ENCODE data around the gene GARIN5B.
"Not testable (repeated sequence)": the region's sequence is repeated elsewhere in the genome, so short reads cannot be mapped to it uniquely, and the experiment has no call there.

Gene GARIN5B

DNA sequence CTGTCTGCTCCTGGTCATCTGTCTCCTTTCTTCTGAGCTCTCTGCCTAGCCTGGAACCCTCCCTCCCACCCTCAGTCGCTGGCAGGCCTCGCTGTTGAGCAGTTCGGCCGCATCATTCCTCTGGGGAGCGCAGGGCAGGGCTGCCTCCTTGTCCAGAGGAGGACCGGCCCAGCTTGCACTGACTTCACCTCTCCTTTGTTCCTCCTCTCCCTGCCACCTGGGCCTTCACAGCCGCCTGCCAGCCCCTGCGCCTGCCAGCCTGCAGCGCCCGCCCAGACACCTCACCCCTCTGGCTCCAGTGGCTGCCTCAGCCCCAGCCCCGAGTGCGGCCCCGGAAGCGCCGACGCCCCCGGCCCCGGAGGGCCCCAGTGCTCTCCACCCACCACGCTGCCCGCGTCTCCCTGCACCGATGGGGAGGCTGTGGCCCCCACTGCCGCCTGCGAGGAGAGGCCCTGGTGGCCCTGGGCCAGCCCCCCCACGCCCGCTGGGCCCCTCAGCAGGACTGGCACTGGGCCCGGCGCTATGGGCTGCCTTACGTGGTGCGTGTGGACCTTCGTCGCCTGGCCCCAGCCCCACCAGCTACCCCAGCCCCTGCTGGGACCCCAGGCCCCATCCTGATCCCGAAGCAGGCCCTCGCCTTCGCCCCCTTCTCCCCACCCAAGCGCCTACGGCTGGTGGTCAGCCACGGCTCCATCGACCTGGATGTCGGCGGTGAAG is 16.2 kb downstream of the GARIN5B start:
- no peak for DNase-seq

DNA sequence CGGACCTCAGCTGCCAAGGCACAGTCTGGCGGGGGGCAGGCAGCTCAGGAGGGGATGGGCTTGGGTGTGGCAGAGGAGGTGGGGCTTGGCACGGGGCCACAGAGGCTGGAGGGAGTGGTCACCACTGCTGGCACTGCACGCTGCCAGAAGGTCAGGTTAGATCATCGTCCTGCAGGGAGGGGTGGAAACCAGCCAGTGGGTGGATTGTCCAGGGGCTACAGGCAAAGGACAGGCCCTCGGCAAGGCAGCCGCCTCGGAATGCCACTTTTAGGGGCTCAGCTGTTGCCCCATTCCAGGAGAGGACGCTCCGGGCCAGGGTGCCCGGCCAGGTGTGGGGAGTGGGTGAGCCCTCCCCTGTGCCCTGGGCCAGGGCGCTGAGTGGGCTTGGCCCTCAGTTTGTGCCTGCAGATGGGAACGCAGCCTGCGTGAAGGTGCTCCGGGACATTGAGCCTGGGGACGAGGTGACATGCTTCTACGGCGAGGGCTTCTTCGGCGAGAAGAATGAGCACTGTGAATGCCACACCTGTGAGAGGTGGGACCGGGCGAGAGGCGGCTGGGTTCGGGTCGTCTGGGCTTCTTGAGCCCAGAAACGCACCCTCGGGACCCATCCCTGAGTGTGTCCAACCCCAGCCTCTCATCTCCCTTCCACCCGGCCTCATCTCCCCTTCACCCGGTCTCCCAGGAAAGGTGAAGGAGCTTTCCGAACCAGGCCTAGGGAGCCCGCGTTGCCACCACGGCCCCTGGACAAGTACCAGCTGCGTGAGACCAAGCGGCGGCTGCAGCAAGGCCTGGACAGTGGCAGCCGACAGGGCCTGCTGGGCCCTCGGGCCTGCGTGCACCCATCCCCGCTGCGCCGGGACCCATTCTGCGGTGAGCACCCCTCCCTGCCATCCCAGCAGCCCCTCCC is 17.0 kb downstream of the GARIN5B start:
- no peak for DNase-seq

DNA sequence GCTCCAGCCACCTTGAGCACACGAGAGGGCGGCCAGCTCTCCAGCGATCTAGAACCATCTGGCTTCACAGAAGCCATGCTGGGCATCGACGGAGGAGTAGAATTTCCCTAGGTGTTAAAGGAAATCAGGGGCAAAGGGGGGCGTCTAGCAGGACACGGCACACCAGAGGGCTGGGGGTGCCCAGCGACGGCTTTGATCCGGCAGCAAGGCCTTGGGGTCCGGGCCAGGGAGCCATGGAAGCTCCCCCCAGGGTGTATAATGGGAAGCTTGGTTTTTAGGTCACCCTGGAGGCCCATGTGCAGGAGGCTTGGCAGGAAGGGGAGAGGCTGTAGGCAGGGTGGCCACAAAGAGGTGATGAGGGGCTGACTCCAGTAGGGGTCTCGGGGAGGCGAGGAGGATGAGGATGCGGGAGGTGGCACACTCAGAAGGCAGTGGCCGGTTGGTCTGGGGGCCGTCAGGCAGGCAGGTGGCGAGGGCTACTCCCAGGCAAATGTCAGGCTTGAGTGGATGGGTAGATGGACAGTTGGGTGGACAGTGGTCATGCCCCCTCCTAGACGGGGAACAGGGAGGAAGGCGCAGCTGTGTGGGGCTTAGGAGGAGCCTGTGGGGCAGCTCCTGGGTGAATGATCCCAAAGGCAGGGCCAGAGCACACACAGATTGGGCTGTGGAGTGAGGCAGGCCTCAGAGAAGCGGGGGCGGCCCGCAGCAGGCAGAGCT is 17.8 kb downstream of the GARIN5B start:
- no peak for DNase-seq

DNA sequence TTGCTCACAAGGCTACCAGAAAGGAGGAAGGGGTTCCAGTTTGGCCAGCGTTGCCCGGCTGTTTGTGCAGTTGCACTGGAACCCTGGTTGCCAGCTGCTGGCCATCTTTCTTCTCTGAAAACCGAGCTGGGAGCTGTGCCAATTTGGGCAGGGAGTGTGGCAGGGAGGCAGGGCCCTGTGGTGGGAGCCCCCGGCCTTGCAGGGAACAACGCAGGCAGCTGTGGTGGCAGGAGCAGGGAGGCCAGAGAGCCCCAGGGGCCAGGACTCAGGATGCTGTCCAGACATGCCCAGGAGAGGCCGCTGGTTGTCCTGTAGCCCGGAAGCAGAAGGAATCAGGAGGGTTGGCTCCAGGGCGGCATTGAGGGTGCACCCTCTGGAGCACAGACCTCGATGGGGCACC is 18.6 kb downstream of the GARIN5B start:
- no peak for DNase-seq

DNA sequence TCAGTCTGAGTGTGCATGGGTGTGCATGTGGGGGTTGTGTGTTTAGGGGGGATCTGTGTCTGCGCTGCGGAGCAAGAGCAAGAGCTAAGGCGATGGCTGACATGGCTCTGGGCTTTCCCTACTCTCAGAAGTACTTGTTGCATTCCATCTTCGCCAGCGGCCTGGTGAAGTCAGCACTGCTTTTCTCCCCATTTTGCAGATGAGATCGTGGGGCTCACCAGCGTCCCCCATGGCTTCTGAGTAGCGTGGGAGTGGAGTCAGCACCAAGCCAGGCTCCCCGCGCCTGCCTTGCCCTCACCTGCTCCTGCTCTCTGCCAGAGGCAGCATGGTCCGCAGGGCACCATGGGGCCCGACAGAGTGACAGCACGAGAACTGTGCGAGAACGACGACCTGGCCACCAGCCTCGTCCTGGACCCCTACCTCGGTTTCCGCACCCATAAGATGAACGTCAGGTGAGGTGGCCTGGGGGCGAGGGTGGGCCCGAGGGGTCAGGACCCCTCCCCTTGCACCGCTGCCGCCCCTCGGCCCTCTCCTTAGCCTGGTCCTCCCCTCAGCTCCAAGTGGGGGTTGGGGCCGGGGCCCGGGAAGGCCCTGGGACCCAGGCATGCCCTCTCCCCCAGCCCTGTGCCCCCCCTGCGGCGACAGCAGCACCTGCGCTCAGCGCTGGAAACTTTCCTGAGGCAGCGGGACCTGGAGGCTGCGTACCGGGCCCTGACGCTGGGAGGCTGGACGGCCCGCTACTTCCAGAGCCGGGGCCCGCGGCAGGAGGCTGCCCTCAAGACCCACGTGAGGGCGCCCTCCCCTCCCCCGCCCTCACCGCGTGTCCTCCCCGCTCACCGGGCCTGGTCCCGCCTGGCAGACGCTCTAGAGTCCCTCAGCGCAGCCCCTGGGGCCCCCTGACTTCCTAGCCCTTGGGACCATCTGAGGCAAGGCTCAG is 21.2 kb downstream of the GARIN5B start:
- no peak for DNase-seq

DNA sequence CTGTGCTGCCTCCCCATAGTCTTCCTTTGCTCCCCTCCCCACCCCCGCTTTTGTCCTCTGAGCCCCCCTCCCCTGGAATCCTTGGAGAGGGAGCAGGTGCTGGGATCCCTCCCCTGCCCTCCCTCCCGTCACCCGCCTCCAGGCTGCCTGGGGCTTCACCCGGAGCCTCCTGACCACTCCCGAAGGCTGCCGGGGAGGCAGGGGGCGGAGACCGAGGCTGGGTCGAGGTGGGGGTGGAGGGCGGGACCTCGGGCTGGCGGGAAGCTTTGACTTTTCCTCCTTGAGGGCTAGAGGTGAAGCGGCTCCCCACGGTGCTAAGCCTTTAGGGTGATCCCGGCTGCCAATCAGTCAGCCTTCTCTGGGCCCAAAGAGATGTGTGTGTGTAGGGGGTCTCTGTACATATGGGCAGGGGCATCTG is 21.9 kb downstream of the GARIN5B start:
- DNase-seq, result no peak

DNA sequence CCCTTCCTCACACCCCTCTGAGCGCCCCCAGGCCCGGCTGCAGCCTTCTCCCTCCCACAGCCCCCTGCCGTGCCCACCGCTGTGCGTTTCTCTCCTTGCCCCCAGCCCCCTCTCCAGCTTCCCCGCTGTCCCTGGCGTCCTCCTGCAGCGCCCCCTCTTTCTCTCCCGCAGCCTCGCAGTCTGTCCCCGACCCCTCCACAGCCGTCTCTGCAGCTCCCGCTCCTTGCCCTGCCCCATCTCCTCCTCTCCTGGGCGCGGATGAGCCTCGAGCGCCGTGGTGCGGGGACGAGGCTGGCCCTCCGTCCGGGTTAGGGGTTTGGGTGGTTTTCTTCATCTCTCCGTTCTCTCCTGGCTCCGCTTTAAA is 22.3 kb downstream of the GARIN5B start:
- no peak for DNase-seq

DNA sequence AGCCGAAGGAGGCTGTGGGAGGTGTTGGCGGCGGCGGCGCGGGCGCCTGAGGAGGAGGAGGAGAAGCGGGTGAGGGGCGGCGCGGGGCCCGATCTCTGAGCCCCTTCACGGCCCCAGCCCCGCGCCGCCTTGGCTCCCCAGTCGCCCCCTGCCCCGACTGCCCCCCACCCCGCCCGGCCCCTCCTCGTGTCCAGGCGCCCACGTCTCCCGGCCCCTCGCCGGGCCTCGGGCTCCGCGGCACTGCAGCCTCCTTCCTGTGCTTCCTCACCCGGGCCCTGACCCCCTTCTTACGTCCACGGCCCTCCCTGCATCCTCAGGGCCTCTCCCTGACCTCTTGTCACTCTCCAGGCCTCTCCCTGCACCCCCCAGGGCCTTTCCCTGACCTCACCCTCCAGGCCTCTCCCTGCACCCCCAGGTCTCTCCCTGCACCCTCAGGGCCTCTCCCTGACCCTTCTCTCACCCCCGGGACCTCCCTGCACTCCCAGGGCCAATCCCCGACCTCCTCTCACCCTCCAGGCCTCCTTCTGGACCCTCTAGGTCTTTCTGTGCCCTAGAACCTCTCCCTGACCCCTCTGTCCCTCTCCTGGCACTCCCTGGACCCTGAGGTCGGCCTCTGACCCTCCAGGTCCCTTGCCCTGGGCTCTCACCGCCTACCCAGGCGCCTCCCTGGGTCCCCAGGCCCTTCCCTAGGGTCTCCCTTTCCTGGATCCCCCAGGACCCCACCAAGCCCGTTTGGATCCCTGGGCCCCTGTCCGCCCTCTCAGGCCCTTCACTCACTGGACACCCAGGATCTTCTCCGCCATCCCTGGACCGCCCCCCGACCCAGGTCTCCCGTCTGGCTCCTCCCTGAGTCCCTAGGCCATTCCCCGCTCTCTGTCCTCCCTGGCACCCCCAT is 22.9 kb downstream of the GARIN5B start:
- no peak for DNase-seq

DNA sequence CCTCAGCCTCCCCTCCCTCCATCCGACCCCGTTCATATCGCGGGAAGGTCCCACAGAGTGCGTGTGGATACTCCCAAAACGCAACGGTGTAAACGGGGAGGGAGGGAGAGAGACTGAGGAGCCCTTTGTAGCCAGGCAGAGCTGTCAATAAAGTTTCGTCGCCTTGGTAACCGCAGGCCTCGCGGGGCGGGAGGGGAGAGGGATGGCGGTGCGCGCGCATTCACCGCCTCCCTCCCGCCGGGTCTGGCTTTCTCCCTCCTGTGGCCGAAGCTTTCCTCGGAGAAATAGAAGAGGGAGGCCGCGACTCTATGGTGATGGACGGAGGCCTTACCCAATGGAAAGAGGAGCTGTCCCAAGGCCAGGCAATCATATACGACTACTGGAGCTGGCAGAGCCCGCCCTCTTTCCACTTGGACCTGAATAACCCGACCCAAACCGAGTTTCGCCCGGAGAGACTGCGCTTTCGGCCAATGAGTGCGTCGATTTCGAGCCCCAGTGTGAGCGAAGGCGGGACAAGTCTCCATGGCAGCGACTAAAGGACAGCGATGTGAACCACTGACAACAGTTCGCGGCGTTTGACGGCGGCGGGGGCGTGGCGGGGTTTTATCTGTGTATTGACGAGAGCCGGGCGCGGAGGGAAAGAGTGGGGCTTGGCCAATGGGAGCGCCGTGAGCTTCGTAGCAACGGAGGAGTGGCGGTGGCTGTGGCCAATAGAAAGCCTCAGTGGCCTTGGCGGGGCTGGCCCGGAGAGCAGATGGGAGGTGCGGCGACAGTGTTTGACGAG is 23.8 kb downstream of the GARIN5B start, which contains the start of gene KMT5C:
KMT5C (plus strand) TSS at position 772 of the 784 bp plus-strand sequence. CDS start 2,061 bp downstream, outside the sequence.
- DNase-seq, result peak; percentile 100

DNA sequence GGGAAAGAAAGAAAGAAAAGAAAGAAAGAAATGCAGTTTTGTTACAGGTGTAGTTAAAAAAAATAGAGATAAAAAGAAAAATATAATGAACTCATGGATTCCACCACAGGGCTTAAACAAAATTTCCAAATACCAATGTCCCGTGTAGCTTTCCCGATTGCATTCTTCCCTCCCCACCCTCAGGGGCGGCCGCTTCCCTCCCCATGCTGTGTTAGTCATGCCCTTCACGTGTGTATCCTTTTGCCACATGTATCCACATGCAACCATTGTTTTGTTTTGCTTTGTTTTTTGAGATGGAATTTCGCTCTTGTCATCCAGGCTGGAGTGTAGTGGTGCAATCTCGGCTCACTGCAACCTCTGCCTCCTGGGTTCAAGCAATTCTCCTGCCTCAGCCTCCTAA is 27.0 kb downstream of the GARIN5B start:
- no peak for DNase-seq

DNA sequence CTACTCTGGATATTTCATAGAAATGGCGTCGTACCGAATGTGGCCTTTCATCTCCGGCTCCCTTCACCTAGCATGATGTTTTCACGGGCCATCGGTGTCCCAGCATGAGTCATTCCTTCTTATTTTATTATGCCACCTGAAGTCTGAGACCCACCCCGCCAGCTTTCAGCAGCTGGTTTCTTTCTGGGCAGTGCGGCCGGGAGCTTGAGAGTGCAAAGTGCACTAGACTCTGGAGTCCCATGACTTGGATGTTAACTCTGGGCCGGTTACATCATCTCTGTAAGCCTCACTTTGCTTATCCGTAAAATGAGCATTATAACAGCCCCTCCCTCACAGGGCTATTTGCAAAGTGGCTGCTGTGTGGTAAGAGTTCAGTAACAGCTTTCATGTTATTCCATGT is 29.2 kb downstream of the GARIN5B start:
- no peak for DNase-seq

DNA sequence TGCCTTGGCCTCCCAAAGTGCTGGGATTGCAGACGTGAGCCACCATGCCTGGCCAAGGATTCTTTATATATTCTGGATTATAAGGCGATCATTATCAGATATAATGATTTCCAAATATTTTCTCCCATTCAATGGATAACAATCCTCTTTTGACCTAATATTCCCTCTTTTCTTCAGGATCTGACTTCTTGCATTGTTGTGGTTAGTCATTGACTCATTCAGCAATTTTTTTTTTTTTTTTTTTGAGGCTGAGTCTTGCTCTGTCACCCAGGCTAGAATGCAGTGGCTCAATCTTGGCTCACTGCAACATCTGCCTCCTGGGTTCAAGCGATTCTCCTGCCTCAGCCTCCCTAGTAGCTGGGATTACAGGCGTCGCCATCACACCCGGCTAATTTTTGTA is 33.3 kb downstream of the GARIN5B start:
- DNase-seq, result not testable (repeated sequence)

DNA sequence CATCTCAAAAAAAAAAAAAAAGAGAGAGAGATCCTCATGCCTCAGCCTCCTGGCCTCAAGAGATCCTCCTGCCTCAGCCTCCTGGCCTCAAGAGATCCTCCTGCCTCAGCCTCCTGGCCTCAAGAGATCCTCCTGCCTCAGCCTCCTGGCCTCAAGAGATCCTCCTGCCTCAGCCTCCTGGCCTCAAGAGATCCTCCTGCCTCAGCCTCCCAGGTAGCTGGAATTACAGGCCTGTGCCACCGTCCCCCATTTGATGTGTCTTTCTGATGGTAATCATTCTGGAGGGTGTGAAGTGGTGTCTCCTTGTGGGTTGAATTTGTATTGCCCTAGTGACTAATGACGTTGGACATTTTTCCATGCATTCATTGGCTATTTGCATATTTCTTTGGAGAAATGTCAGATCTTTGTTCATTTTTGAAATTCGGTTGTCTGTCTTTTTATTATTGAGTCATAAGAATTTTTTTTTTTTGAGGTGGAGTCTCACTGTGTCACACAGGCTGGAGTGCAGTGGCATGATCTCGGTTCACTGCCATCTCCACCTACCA is 34.2 kb downstream of the GARIN5B start:
- DNase-seq, result not testable (repeated sequence)

DNA sequence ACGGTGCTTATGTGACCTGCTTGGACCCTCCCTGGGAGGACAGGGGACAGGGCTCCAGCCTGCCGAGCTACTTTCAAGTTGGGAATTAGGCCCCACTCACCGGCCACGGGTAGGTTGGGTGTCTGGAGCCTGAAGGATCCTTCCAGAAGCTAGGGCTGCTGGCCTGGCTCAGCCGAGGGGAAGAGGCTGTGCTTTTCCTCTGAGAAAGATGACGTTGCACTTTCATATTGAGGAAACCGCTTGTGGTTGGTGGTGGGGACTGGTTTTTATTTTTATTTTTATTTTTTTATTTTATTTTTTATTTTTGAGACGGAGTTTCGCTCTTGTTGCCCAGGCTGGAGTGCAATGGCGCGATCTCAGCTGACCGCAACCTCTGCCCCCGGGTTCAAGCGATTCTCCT is 37.9 kb downstream of the GARIN5B start, which contains the start of gene TMEM150B:
TMEM150B (minus strand) TSS at position 170 of the 400 bp plus-strand sequence. CDS start 4,305 bp downstream, outside the sequence.
- DNase-seq, result no peak

DNA sequence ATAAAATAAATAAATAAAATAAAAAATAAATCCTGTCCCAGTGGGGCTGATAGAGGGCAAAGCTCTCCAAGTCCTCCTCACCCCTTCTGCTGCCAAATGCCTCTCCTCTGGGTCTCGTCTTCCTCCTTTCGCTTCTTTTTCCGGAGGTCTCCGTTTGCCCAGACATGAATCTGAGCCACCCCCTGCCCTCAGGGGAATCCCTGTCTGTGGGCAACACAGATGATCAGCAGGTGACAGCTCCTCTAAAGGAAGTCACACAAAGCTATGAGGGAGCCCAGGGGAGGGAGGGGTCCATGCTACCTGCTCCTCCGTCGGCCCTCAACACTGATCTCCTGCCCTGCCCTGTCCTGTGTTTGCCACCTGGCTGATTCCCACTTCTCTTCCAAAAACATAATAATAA is 38.4 kb downstream of the GARIN5B start:
- DNase-seq, result no peak

DNA sequence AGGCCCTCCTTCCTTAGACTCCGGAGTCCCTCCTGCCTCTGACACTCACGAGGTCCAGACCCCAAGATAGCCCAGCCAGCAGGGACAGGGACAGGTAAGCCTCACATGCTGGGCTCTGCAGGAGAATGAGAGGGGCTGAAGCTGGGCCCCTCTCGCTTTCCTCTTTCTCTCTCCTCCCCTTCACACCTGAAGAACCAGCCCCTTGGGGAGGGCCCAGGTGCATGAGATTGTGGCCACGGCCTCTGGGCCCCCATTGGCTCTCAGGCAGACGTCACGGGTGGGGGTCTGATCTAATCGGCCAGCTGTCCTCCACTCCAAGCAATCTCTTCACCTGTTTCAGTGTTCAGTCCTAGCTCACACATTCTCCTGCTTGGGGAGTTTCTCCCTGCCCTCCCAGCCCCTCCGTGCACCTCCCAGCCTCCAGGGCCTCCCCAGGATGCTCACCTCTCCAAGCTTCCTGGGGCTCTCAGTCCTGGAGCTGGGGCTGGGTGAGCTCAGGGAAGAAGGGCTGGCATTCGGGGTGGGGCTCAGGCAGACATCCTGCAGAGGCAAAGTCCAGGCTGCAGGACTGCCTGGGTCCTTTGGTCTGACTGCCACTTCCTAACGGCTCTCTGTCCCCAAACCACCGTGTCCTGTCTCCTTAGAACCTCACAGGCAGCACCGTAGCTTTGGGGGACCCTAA is 40.7 kb downstream of the GARIN5B start:
- DNase-seq, result no peak

DNA sequence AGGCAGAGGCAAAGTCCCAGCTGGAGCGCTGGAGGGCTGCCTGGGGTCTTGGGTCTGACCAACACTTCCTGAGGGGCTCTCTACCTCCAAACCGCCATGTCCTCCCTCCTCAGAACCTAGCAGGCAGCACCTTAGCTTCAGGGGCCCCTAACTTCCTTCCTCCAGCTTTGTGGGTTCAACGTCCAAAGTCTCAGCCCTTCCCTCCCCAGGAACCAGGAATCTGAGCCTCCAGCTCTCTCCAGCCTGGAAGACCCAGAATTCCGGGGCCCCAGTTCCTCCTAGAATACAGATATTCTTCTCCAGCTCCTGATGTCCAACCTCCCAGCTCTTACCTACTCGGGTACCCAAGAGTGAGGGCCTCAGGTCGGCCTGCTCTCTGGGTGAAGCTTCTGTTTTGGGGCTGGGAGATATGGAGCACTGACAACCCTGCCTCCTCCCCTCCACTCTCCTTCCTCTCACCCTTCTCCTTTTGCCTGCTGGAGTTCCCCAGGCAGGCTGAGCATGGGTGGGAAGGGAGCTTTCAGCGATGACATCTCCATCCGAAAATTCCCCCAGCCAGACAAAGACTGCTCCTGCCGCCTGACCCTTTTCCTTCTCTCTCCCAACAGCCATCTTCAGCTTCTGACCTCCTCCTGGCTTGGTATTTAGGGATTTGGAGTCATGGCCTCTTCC is 41.5 kb downstream of the GARIN5B start:
- DNase-seq, result no peak

DNA sequence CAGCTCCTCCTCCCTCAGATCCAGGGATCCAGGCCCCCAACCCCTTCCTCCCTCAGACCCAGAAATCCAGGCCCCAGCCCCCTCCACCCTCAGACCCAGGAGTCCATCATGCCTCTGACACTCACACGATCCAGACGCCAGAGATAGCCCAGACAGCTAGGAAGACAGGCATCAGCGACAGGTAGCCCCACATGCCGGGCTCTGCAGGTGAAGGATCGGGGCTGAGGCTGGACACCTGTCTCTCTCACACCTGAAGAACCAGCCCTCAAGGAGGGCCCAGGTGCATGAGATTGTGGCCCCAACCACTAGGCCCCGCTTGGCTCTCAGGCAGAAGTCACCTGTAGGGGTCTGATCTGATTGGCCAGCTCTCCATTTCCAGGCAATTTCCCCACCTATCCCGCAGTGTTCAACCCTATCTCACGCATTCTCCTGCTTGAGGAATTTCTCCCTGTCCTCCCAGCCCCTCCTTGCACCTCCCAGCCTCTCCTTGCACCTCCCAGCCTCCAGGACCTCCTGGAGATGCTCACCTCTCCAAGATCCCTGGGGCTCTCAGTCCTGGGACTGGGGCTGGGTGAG is 42.1 kb downstream of the GARIN5B start:
- no peak for DNase-seq
